Neural crest cell (in vitro differentiated cells): ENCODE results near the gene NXPH4. TPM values are rescaled to one million over a fixed set of nuclear protein-coding genes. Genes with fewer than 3 reads are reported as not detected.

Experiments used
- DNase-seq: peaks from one replicate; pipeline ENCODE4 v3.0.0; 2021; ENCODE audit warnings: low read depth, mixed read lengths, low spot score
- H3K27ac Mint-ChIP-seq: one replicate; pipeline ENCODE4 v1.8.0; 2021; ENCODE audit warnings: mild to moderate bottlenecking, mixed read lengths; ENCODE audit not compliant: unreplicated experiment
- H3K27me3 Mint-ChIP-seq: 2 replicates; pipeline ENCODE4 v1.8.0; 2021; ENCODE audit warnings: low read depth, mild to moderate bottlenecking, mixed read lengths
- H3K36me3 Mint-ChIP-seq: 2 replicates; pipeline ENCODE4 v1.8.0; 2021; ENCODE audit warnings: low read depth, mild to moderate bottlenecking, mixed read lengths
- H3K4me1 Mint-ChIP-seq: 2 replicates; pipeline ENCODE4 v1.8.0; 2021; ENCODE audit warnings: mixed read lengths
- H3K4me3 Mint-ChIP-seq: one replicate; pipeline ENCODE4 v1.8.0; 2021; ENCODE audit warnings: mild to moderate bottlenecking, mixed read lengths
- H3K9me3 Mint-ChIP-seq: 2 replicates; pipeline ENCODE4 v1.8.0; 2021; ENCODE audit warnings: mixed read lengths
- long read RNA-seq: library from polyadenylated mRNA; unstranded; transcript quantifications from one replicate; pipeline ENCODE4 v2.0.0, GENCODE V29; 2020
- total RNA-seq: library from RNA; stranded (reverse); gene quantifications from 2 replicates; pipeline ENCODE4 v1.2.1, GENCODE V29; 2021
- TF ChIP-seq, protein P1 (sequence below): fragments of 200-600 bp; sonication (generic); conservative IDR thresholded peaks from 2 replicates; pipeline ENCODE4 v1.5.0; 2021; ENCODE audit warnings: antibody characterized with exemption, mild to moderate bottlenecking

Gene NXPH4
- total RNA-seq, result 0.71 and 0.91 TPM in 2 replicates
- long read RNA-seq, result 0 reads

DNA sequence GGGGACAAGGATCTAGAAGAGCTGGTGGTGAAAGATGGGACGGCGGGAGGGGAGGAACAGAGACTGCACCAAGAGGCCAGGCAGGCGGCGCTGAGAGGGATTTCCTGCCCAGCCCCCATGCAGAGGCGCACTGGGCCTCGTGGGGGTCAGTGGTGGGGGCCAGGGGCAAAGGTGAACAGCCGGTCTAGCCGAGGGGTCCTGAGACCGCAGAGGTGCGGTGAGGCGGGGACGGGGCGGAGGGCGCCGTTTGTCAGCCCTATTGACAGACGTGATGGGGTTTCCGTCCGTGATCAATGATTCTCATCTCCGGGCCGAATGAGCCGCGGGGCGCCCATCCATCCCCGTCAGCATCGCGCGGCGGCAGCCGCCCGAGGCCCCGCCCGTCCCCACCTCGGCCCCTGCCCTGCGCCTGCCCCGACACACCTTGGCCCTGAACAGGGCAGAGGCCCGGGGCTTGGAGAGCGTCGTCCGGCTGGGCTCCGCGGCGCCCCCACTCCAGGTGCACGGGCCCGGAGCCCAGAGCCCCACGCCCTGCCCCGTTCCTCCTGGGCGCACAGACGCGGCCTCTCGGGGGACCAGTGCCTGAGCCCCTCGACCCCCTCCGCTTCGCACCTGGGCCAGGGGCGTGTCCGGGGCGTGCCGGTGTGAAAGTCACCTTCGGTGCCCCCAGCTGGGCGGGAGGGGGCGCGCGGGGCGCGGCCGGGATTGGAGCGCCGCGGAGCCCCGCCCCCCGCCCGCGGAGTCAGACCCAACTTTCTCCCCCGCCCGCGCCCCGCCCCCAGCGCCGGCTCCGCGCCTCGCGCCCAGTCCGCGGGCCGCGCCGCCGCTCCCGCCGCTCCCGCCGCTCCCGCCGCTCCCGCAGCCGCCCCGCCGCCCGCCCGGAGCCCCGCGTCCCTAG is at the start of gene NXPH4:
Gene NXPH4 (plus strand): TSS at position 781 of the 898 bp plus-strand sequence. CDS start 176 bp downstream, outside the sequence.
- peaks cover 76% of the 10 kb centered on the region for H3K27me3 Mint-ChIP-seq
- H3K4me3 Mint-ChIP-seq, result peak within 1 kb of the TSS; percentile 83
- no peak for DNase-seq
- no peak within 1 kb of the TSS for H3K27ac Mint-ChIP-seq
- H3K36me3 Mint-ChIP-seq, result no peaks in the 10 kb centered on the region
- peaks cover 49% of the 10 kb centered on the region for H3K4me1 Mint-ChIP-seq
- no peaks in the 10 kb centered on the region for H3K9me3 Mint-ChIP-seq
- TF ChIP-seq, protein P1, sequence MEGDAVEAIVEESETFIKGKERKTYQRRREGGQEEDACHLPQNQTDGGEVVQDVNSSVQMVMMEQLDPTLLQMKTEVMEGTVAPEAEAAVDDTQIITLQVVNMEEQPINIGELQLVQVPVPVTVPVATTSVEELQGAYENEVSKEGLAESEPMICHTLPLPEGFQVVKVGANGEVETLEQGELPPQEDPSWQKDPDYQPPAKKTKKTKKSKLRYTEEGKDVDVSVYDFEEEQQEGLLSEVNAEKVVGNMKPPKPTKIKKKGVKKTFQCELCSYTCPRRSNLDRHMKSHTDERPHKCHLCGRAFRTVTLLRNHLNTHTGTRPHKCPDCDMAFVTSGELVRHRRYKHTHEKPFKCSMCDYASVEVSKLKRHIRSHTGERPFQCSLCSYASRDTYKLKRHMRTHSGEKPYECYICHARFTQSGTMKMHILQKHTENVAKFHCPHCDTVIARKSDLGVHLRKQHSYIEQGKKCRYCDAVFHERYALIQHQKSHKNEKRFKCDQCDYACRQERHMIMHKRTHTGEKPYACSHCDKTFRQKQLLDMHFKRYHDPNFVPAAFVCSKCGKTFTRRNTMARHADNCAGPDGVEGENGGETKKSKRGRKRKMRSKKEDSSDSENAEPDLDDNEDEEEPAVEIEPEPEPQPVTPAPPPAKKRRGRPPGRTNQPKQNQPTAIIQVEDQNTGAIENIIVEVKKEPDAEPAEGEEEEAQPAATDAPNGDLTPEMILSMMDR, result no peak

DNA sequence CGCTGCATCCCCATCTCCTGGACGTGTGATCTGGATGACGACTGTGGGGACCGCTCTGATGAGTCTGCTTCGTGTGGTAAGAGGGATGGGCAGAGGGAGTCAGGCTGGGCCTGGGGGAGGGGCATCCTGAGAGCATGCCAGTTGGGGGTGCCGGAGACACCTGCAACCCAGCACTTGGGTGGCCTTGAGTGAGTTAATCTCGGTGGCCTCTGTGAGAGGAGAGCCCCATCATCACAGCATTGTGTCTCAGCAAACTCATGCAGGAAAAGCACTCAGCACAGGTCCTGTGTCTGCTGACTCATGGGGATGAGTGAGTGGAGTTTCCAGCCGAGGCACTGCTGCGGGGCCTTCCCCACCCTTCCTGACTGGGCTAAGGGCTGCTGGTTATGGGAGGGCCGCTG is 49.6 kb upstream of the NXPH4 start:
- TF ChIP-seq, protein P1, result no peak
- Mint-ChIP-seq H3K36me3 (peaks cover 6% of the 10 kb centered on the region), H3K27me3 (no peaks in the 10 kb centered on the region), H3K27ac (no peak overlapping the region), H3K9me3 (no peaks in the 10 kb centered on the region), H3K4me3 (no peak overlapping the region), H3K4me1 (peaks cover 6% of the 10 kb centered on the region)
- DNase-seq, result no peak

DNA sequence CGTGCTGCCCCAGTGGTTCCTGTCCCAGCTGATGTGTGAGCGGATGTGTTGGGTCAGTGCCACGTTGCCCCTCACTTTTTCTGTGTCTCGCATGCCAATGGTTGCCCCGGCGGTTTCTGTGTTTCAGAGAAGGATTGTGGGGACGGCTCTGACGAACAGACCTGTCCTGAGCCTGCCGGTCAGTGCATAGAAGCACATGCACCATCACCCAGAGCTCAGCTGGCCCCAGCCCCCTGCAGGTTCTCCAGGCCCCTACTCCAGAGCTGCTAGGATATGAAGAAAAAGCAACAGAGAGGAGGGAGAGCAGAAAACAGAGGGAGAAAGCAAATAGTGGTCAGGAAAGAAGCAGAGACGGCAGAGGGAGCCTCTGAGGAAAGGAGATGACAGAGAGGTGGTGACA is 48.5 kb upstream of the NXPH4 start:
- TF ChIP-seq, protein P1, result no peak
- Mint-ChIP-seq H3K4me3 (no peak overlapping the region), H3K4me1 (peaks cover 13% of the 10 kb centered on the region), H3K27me3 (no peaks in the 10 kb centered on the region), H3K9me3 (no peaks in the 10 kb centered on the region), H3K36me3 (no peaks in the 10 kb centered on the region), H3K27ac (peak overlapping the region; percentile 57)
- DNase-seq, result no peak

DNA sequence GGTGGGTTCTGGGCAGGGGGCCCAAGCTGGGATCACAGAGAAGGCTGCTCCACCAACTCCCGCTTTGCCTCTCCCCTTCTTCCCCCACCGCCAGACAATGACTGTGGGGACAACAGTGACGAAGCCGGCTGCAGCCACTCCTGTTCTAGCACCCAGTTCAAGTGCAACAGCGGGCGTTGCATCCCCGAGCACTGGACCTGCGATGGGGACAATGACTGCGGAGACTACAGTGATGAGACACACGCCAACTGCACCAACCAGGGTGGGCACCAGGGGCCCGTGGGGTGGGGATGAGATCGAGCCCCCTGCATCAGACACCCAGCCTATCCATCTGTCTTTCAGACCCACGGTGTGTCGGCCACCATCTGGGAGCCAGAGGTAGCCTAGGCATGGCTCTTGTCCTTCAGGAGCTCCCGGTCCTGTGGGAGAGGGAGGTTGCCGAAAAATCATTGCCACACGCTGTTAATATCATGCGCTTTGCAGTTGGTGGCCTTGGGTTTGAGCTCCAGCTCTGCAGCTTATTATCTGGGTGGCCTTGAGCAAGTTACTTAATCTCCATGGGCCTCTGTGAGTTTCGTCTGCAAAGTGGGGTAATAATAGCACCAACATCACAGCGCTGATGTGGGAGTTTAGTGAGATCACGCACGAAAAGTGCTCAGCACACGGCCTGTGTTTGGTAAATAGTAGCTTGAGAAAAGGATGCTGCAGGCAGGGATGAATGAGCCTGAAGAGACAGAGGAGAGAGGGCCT is 47.4 kb upstream of the NXPH4 start:
- Mint-ChIP-seq H3K4me3 (no peak overlapping the region), H3K4me1 (peaks cover 13% of the 10 kb centered on the region), H3K27ac (no peak overlapping the region), H3K27me3 (no peaks in the 10 kb centered on the region), H3K36me3 (no peaks in the 10 kb centered on the region), H3K9me3 (no peaks in the 10 kb centered on the region)
- TF ChIP-seq, protein P1, result no peak
- DNase-seq, result no peak

DNA sequence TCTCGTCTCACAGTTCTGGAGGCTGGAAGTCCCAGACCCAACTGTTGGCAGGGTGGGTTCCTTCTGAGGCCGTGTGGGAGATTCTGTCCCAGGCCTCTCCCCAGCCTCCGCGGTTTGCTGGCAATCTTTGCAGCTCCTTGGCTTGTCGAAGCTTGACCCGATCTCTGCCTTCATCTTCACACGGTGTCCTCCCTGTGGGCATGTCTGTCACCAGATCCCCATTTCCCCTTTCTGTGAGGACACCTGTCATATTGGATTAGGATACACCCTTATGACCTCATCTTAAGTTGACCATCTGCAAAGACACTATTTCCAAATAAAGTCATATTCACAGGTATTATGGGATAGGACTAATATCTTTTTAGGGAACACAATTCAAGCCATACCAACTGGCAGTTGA is 46.6 kb upstream of the NXPH4 start:
- Mint-ChIP-seq H3K36me3 (no peaks in the 10 kb centered on the region), H3K9me3 (no peaks in the 10 kb centered on the region)

More for the DNA sequence above, 46.6 kb upstream of the NXPH4 start:
- Mint-ChIP-seq H3K27ac (no peak overlapping the region), H3K4me1 (peaks cover 13% of the 10 kb centered on the region), H3K4me3 (no peak overlapping the region), H3K27me3 (no peaks in the 10 kb centered on the region)
- DNase-seq, result no peak
- TF ChIP-seq, protein P1, result no peak
